WTC11 (cell line): ENCODE measurements around the gene VTI1B. TPM values are rescaled to one million over a fixed set of nuclear protein-coding genes. Genes with fewer than 3 reads are reported as not detected.

Source experiments
- ATAC-seq: fragments of 200-7000 bp; cut with Tn5 transposase; 2 replicates; pipeline ENCODE4 v1.10.0; 2021; ENCODE audit warnings: mild to moderate bottlenecking, moderate library complexity
- CTCF ChIA-PET: fragments of 300-600 bp; sonication (Branson Sonifier 250); formaldehyde crosslinking; loops from one replicate; lab custom pipeline; 2021; ENCODE audit warnings: antibody characterized with exemption; lab: Charles Lee
- POLR2A ChIA-PET: fragments of 350-600 bp; sonication (Branson Sonifier 250); formaldehyde crosslinking; loops from one replicate; lab custom pipeline; 2021; ENCODE audit warnings: antibody characterized with exemption; lab: Charles Lee
- DNase-seq: peaks from one replicate; pipeline ENCODE4 v3.0.0; 2021; ENCODE audit warnings: low spot score
- H3K27ac Mint-ChIP-seq: 2 replicates; pipeline ENCODE4 v1.8.0; 2021; ENCODE audit warnings: mixed read lengths
- H3K27me3 Mint-ChIP-seq: 2 replicates; pipeline ENCODE4 v1.8.0; 2021; ENCODE audit warnings: low read depth, mild to moderate bottlenecking, moderate library complexity, mixed read lengths
- H3K36me3 Mint-ChIP-seq: 2 replicates; pipeline ENCODE4 v1.8.0; 2021; ENCODE audit warnings: mixed read lengths
- H3K4me1 Mint-ChIP-seq: 2 replicates; pipeline ENCODE4 v1.8.0; 2022; ENCODE audit warnings: mixed read lengths
- H3K4me3 Mint-ChIP-seq: 2 replicates; pipeline ENCODE4 v1.8.0; 2021; ENCODE audit warnings: mild to moderate bottlenecking, moderate library complexity, mixed read lengths
- H3K9me3 Mint-ChIP-seq: 2 replicates; pipeline ENCODE4 v1.8.0; 2021; ENCODE audit warnings: mixed read lengths
- ARID4B ChIP-seq: sonication (generic); formaldehyde crosslinking; IDR thresholded peaks from 2 replicates; pipeline ENCODE4 v1.8.0; 2023; ENCODE audit warnings: missing genetic modification reagents, mild to moderate bottlenecking, borderline replicate concordance
- FOXP1 ChIP-seq: sonication (generic); formaldehyde crosslinking; IDR thresholded peaks from 2 replicates; pipeline ENCODE4 v1.8.0; 2022; ENCODE audit warnings: missing genetic modification reagents, mild to moderate bottlenecking, moderate library complexity, borderline replicate concordance
- MYBL2 ChIP-seq: sonication (generic); formaldehyde crosslinking; IDR thresholded peaks from 2 replicates; pipeline ENCODE4 v1.8.1; 2023; ENCODE audit warnings: mild to moderate bottlenecking, moderate library complexity, missing genetic modification reagents
- PREB ChIP-seq: sonication (generic); formaldehyde crosslinking; IDR thresholded peaks from 2 replicates; pipeline ENCODE4 v1.8.1; 2022; ENCODE audit warnings: mild to moderate bottlenecking, missing genetic modification reagents, moderate library complexity, borderline replicate concordance
- TEAD1 ChIP-seq: sonication (generic); formaldehyde crosslinking; IDR thresholded peaks from 2 replicates; pipeline ENCODE4 v1.8.0; 2022; ENCODE audit warnings: mild to moderate bottlenecking, missing genetic modification reagents
- TEAD4 ChIP-seq: sonication (generic); formaldehyde crosslinking; IDR thresholded peaks from 2 replicates; pipeline ENCODE4 v1.8.0; 2022; ENCODE audit warnings: mild to moderate bottlenecking, missing genetic modification reagents
- USF2 ChIP-seq: sonication (generic); formaldehyde crosslinking; IDR thresholded peaks from 2 replicates; pipeline ENCODE4 v1.8.1; 2023; ENCODE audit warnings: mild to moderate bottlenecking, missing genetic modification reagents, moderate library complexity
- ZNF416 ChIP-seq: fragments of 250-450 bp; sonication (Bioruptor Pico); IDR thresholded peaks from 2 replicates; pipeline ENCODE4 v1.9.0; 2021; ENCODE audit warnings: mild to moderate bottlenecking, inconsistent platforms
- total RNA-seq: library from RNA; stranded (reverse); gene quantifications from 3 replicates; pipeline ENCODE4 v1.2.3, GENCODE V29; 2021
- TF ChIP-seq, protein P1 (sequence below): sonication (generic); formaldehyde crosslinking; IDR thresholded peaks from 2 replicates; pipeline ENCODE4 v1.8.1; 2023; ENCODE audit warnings: mild to moderate bottlenecking, missing genetic modification reagents
- TF ChIP-seq, protein P2 (sequence below): sonication (generic); formaldehyde crosslinking; IDR thresholded peaks from 2 replicates; pipeline ENCODE4 v1.8.1; 2023; ENCODE audit warnings: mild to moderate bottlenecking, moderate library complexity, missing genetic modification reagents
- TF ChIP-seq, protein P3 (sequence below): sonication (generic); formaldehyde crosslinking; IDR thresholded peaks from 2 replicates; pipeline ENCODE4 v1.8.0; 2022; ENCODE audit warnings: missing genetic modification reagents

VTI1B gene
- total RNA-seq, 1 experiment from 2014 or later = 108 TPM

DNA sequence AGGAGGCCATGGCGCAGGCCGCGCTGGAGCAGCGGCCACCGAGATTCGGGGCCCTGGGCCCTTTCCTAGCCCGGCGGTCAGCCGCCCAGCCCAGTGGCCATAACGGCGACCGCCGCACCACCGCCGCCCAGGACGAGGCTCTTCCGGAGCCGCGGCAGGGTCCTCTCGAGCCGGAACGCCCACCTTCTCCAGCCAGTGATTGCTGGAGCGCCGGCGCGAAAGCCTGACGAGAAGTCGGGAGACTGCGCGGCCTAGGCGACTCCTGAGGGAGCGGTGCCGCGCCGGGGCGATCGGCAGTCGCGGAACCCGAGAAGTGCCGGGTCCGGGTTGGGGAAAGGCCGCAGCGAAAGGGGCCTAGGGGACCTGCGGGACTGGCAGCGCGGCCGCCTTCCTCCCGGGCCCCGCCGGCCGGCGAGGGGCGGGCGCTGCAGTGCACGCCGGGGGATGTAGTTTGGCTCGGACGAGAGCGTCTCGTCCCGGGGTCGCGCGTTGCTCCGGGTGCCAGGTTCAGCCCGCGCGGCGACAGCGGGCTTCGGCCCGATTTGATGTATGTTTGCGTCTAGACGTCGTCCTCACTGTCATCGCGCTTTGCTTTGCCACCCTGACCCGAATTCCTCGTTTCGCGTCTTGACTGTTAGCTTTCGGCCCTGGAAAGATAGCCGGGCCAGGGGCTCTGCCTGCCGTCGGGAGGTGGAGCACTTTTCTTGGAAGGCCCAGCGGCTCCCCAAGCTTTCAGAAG is at the start of gene VTI1B (continued):
- TF ChIP-seq, protein P1, sequence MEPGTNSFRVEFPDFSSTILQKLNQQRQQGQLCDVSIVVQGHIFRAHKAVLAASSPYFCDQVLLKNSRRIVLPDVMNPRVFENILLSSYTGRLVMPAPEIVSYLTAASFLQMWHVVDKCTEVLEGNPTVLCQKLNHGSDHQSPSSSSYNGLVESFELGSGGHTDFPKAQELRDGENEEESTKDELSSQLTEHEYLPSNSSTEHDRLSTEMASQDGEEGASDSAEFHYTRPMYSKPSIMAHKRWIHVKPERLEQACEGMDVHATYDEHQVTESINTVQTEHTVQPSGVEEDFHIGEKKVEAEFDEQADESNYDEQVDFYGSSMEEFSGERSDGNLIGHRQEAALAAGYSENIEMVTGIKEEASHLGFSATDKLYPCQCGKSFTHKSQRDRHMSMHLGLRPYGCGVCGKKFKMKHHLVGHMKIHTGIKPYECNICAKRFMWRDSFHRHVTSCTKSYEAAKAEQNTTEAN = 0 out of 2 replicates have a peak, but pooled peaks have one; percentile 27
- TF ChIP-seq MYBL2 (CRISPR knock-in tag) (no peak; the same call in 1 of the 2 replicates), PREB (CRISPR knock-in tag) (peak; percentile 48; the same call in 1 of the 2 replicates)
- TF ChIP-seq, protein P2, sequence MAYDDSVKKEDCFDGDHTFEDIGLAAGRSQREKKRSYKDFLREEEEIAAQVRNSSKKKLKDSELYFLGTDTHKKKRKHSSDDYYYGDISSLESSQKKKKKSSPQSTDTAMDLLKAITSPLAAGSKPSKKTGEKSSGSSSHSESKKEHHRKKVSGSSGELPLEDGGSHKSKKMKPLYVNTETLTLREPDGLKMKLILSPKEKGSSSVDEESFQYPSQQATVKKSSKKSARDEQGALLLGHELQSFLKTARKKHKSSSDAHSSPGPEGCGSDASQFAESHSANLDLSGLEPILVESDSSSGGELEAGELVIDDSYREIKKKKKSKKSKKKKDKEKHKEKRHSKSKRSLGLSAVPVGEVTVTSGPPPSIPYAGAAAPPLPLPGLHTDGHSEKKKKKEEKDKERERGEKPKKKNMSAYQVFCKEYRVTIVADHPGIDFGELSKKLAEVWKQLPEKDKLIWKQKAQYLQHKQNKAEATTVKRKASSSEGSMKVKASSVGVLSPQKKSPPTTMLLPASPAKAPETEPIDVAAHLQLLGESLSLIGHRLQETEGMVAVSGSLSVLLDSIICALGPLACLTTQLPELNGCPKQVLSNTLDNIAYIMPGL (CRISPR knock-in tag) = peak; percentile 90

DNA sequence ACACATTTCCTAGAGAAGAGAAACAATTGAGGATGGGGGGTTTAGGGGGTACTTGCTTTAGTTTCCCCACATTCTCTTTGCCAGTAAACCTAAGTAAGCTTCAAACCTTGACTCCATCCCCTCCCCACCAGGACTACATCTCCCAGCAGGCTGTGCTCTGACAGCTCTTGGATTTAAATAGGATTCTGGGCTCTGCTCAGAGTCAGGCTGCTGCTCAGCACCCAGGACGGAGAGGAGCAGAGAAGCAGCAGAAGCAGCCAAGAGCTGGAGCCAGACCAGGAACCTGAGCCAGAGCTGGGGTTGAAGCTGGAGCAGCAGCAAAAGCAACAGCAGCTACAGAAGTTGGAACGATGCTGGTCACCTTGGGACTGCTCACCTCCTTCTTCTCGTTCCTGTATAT is 47.9 kb upstream of the VTI1B start:
- Mint-ChIP-seq H3K36me3 (no peaks in the 10 kb centered on the region), H3K4me1 (no peaks in the 10 kb centered on the region; the same call in 1 of the 2 replicates), H3K27ac (no peak overlapping the region), H3K9me3 (no peaks in the 10 kb centered on the region), H3K4me3 (peak overlapping the region; percentile 47), H3K27me3 (peaks cover 13% of the 10 kb centered on the region)
- peak; percentile 99 for ATAC-seq
- CTCF ChIA-PET = interaction anchor here (0.9 to 2.0 kb wide), 8 partner anchors 9 to 362 kb away, joined by 3 to 10 read pairs (median 7); partner anchors contain the start of genes ARG2, ATP6V1D, EIF2S1 and PIGH
- TF ChIP-seq ARID4B (CRISPR knock-in tag) = no peak
- TF ChIP-seq, protein P3, sequence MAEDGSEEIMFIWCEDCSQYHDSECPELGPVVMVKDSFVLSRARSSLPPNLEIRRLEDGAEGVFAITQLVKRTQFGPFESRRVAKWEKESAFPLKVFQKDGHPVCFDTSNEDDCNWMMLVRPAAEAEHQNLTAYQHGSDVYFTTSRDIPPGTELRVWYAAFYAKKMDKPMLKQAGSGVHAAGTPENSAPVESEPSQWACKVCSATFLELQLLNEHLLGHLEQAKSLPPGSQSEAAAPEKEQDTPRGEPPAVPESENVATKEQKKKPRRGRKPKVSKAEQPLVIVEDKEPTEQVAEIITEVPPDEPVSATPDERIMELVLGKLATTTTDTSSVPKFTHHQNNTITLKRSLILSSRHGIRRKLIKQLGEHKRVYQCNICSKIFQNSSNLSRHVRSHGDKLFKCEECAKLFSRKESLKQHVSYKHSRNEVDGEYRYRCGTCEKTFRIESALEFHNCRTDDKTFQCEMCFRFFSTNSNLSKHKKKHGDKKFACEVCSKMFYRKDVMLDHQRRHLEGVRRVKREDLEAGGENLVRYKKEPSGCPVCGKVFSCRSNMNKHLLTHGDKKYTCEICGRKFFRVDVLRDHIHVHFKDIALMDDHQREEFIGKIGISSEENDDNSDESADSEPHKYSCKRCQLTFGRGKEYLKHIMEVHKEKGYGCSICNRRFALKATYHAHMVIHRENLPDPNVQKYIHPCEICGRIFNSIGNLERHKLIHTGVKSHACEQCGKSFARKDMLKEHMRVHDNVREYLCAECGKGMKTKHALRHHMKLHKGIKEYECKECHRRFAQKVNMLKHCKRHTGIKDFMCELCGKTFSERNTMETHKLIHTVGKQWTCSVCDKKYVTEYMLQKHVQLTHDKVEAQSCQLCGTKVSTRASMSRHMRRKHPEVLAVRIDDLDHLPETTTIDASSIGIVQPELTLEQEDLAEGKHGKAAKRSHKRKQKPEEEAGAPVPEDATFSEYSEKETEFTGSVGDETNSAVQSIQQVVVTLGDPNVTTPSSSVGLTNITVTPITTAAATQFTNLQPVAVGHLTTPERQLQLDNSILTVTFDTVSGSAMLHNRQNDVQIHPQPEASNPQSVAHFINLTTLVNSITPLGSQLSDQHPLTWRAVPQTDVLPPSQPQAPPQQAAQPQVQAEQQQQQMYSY (CRISPR knock-in tag) = peak; percentile 40; the same call in 1 of the 2 replicates
- POLR2A ChIA-PET = interaction anchor here (0.5 to 1.6 kb wide), 2 partner anchors 18 to 27 kb away, joined by 3 to 12 read pairs; partner anchors contain the start of gene RDH11
- DNase-seq = peak; percentile 35

DNA sequence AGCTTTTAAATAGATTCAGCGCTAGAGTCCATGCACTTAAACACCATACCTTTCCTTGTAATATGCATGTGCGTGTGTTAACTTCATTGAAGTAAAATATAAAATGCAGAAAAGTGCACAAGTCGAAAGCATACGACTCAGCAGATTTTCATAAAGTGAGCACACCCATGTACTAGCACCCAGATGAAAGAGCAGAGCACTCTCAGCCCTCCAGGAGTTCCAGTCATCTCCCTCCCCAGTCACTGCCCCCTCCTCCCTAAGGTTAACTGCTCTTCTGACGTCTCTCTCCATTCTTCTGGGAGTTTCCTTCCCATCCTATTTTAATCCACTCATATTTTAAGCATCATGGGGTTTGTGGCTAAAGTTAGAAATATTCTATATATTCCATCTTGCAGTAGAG is 47.4 kb upstream of the VTI1B start:
- Mint-ChIP-seq H3K27ac (no peak overlapping the region), H3K9me3 (no peaks in the 10 kb centered on the region), H3K27me3 (peaks cover 13% of the 10 kb centered on the region), H3K36me3 (no peaks in the 10 kb centered on the region), H3K4me1 (no peaks in the 10 kb centered on the region; the same call in 1 of the 2 replicates), H3K4me3 (no peak overlapping the region)
- ChIA-PET POLR2A (interaction anchor here (0.5 to 1.6 kb wide), 2 partner anchors 17 to 27 kb away, joined by 3 to 12 read pairs; partner anchors contain the start of gene RDH11), CTCF (interaction anchor here (0.9 to 2.0 kb wide), 8 partner anchors 8 to 362 kb away, joined by 3 to 10 read pairs (median 7); partner anchors contain the start of genes ARG2, ATP6V1D, EIF2S1 and PIGH)
- ATAC-seq (no peak), DNase-seq (no peak)
- TF ChIP-seq TEAD4 (CRISPR knock-in tag) (no peak), TEAD1 (CRISPR knock-in tag) (no peak), ZNF416 (CRISPR knock-in tag) (no peak), FOXP1 (CRISPR knock-in tag) (no peak), USF2 (no peak)
